GM21529 (cell line): Measurements from ENCODE around the gene LUZP2.

ENCODE experiments used
- ATAC-seq: cut with Tn5 transposase; IDR thresholded peaks from one replicate; pipeline ENCODE4 v1.9.1; 2021; ENCODE audit not compliant: unreplicated experiment

LUZP2 gene

DNA sequence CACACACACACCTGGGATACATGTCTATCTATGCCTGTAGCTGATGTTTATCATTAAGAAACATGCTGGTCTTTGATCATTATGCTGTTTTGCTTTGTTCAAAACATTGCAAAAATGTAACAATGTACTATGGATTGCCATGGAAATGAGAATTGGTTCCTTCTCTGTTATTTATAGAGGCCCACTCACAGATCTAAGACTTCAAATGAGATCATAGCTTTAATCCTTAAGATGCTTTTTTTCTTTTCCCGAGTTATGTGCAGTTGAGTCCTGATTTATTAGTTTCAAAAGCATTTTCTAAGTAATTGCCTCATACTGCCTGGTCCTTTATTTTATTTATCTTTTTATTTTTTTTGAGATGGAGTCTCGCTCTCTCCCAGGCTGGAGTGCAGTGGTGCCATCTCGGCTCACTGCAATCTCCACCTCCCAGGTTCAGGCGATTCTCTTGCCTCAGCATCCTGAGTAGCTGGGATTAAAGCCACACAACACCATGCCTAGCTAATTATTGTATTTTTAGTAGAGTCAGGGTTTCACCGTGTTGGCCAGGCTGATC is 131.4 kb downstream of the LUZP2 start:
- ATAC-seq: no peak

DNA sequence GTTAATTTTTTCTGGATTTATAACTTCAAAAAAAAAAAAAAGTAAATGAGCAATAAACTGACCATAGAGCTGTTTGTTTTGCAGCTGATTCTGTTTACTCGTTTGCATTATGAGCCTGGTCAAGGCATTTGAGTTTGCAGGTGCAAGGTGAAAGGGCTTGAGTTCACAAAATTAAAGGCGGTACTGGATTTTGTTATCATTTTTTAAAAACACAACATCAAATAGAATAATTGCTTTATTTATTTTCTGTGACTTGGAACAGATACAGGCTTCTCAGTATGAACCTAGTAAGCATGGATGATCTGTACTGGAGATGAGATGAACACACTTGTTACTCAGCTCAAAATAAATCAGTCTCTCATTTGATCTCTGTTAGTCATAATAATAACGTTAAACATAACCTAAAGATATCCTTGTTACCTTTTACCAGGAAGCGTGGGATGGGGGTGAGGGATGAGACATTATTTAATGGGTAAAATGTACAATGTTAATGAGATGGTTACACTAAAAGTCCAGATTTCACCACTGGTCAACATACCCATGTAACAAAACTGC is 137.8 kb downstream of the LUZP2 start:
- ATAC-seq: no peak

DNA sequence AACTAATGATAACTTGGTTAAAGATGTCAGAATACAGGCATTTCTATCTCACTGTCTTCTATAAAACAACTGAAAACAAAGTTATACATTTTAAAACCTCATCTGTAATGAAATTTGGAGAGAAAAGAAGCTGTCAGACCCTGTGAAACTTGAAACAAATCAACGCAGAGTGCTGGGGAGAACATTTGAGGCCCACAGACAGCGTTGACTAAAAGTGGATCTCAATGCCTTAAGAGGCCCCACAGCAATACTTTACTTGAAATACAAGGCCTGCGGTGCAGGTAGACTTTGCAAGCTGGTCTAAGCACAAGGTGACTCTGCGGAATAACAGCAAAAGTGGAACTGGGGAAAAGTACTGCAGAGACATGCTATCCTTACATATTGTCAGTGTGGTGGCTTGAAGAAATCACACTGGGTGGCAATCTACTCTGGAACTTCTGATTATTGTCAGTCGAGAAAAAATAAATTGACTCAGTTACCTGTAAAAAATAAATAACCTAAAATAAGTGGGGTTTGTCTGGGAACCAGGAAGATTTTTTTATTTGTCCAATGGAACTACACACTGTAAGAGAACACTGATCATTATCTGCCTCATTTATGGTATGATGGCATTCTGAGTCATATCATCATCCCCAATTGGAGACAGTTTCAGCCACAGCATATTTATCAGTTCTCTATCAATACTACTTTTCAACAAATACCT is 138.9 kb downstream of the LUZP2 start:
- no peak for ATAC-seq

DNA sequence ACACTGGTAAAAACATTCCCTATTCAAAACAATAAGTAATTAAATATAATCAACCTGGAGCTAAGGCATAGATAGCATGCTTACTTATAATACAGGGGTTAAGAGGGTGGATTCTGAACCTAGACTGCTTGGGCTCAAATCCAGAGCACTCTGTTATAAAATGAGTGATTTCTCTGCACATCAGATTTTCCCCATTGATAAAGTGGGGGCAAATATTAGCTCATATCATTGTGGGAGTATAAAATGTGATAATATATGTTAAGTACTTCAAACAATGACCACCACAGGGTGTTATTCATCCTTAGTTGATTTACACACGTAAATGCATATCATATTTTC is 139.4 kb downstream of the LUZP2 start:
- no peak for ATAC-seq

GRCh38 chr11:24637520-24637919 is 140.7 kb downstream of the LUZP2 start:
- no peak for ATAC-seq

- no peak for ATAC-seq
These were observed 145.8 kb downstream of the LUZP2 start for GRCh38 chr11:24642648-24643047.

DNA sequence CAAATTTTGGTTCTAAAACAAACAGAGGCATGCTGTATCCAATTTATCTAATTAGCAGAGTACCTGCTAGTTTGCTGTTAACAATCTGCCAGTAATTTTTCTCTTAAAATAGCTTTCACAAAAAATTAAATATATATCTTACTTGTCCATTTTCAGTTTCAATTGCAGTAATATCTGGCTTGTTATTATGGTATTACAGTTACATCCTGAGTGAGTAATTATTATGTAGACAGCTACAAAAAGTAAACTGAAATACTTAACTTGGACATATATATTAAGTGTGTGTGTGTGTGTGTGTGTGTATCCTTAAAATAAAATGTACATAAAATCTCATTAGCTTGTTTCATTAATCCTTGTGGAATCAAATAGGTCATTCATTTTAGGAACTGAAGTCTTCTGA is 148.7 kb downstream of the LUZP2 start:
- no peak for ATAC-seq

DNA sequence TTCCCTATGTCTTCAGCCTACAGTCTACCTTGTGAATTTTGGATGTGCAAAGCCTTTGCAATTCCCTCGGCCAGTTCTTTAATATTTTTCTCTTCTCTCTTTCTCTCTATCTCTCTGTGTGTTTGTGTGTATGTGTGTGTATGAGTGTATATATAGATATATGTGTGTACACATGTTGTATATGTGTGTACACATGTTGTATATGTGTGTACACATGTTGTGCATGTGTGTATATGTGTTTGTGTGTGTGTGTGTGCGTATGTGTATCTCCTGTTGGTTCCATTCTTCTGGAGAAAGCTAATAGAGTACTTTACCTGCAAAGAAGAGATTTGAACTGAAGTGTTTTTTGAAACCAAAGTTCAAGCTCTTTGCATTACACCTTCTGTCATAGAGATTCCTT is 155.0 kb downstream of the LUZP2 start:
- ATAC-seq: no peak

DNA sequence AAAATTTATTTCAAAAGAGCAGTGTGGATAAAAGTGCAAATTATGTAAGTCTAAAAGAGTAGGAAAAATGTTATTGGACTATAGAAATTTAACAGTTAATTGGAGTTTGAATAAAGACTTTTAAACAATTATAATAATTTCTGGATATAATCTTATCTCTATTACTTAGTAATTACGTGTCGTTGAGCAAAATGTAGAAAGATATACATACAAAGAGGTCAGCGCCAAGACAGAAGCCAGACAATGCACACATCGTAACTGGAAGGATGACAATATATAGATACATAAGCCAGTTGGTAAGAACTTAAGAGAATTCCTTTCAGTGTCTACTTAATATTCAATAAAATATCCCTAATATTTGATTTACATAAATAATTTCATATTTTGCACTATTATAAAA is 157.0 kb downstream of the LUZP2 start:
- no peak for ATAC-seq

- no peak for ATAC-seq
These were observed 164.5 kb downstream of the LUZP2 start for GRCh38 chr11:24661331-24661730.

DNA sequence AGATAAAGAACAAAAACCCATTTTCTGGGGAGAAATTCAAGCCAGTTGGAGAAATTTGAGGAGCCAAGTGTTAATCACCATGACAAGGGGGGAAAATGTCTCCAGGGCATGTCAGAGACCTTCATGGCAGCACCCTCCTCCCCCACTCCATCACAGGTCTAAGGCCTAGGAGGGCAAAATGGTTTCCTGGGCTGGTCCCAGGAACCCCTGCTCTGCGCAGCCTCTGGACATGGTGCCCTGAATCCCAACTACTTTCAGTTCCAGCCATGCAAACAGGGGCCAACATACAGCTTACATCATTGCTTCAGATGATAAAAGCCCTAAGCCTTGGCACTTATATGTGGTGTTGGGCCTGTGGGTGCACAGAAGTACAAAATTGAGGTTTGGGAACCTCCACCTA is 167.5 kb downstream of the LUZP2 start:
- ATAC-seq: no peak

DNA sequence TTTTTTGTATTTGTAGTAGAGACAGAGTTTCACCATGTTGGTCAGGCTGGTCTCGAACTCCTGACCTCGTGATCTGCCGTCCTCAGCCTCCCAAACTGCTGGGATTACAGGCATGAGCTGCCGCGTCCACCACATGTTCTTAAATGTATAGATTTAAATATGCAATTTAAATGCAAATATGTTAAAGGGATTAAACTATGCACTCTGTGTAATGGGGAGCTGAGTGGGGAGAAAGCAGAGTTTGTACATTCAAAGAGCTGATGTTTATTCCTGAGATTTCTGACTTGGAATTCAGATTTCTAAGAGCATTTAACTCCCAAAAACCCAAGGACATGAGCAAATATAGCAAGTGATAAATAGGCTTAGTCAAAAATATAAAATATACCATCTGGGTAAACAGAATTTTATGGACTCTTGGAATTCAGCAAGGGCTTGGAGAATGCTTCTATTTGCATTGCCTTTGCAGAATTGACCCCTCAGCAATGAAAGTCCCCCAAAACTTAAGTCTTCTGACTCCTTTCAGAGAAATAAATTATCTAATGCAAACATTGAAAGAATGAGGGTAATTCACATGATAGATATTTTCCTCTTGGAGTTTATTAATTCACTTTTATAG is 170.6 kb downstream of the LUZP2 start:
- no peak for ATAC-seq

GRCh38 chr11:24678703-24679348 is 182.0 kb downstream of the LUZP2 start:
- no peak for ATAC-seq

DNA sequence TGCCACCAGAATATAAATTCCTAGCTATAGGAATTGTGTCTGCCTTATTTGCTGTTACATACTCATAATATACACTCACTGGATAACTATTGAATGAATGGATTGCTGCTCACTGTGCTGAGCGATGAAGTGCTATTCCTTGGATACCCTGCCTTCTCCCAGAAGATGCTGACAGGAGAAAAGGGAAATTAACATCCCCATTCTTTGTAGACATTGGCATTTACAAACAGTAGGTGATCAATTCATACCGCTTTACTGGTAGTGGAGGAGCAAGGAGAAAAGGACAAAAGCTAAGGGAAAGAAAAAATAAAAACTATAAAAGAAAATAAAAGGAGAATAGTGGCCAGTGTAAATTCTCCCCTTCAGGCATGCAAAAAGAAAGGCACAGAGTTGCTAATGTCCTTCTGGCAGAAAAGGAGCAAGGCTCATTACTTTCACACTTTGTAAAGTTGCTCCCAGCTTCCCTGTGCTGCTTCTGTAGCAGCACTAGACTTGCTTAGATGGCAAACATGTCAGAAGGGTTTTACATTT is 183.0 kb downstream of the LUZP2 start:
- no peak for ATAC-seq

- ATAC-seq: no peak
These were observed 186.7 kb downstream of the LUZP2 start for GRCh38 chr11:24683583-24683982.

GRCh38 chr11:24685821-24686220 is 189.0 kb downstream of the LUZP2 start:
- no peak for ATAC-seq

GRCh38 chr11:24687531-24688147 is 190.8 kb downstream of the LUZP2 start:
- ATAC-seq: no peak

GRCh38 chr11:24688981-24689380 is 192.1 kb downstream of the LUZP2 start:
- no peak for ATAC-seq

GRCh38 chr11:24697522-24698111 is 200.8 kb downstream of the LUZP2 start:
- ATAC-seq: no peak

DNA sequence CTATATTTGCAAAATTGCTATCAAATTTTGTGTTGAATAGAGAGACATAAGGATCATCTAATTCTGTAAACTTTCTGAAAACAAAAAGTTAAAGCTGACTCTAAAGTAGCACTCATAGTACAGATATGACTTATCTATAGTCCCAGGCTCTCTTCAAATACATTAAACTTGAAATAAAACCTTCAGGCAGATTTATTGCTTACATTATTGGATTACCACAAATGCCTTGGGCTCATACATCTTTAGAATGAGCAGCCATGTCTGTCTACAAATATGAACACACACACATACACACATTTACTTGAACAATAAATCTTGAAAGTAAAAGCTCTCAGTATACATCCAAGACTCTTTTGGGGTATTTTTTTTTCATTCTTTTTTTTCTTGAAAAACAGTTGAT is 207.9 kb downstream of the LUZP2 start:
- ATAC-seq: no peak

DNA sequence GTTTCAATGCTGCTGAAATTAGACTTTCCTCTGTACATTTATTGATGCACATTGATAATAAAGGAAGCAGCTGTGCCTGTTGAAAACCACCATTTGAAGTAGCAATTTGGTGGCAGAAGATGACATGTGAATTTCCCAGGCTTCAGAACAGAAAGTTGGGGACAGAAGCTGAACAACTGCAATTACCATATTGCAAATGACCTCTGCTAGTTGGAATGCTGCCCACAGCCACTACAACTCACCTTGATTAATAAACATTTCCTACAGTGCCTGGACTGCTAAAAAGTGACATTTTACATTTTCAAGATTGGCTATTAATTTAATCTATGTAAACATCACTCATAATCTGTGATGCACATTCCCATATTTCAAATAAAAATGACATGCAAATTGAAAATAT is 208.6 kb downstream of the LUZP2 start:
- no peak for ATAC-seq
